Osteoblast (primary cell): ENCODE results near the gene LRP1. TPM values are rescaled to one million over a fixed set of nuclear protein-coding genes. Genes with fewer than 3 reads are reported as not detected.

Experiments used
- DNase-seq: peaks from one replicate; pipeline ENCODE4 v3.0.0; 2011; ENCODE audit warnings: low spot score, mixed read lengths; ENCODE audit not compliant: insufficient read length; ENCODE audit errors: missing footprints
- H2AFZ ChIP-seq: 2 replicates; pipeline ENCODE4 v1.6.0; 2011; ENCODE audit warnings: mild to moderate bottlenecking, low read length
- H3K27ac ChIP-seq: 2 replicates; pipeline ENCODE4 v1.5.1; 2011; ENCODE audit warnings: mild to moderate bottlenecking, low read depth, low read length, moderate library complexity
- H3K27me3 ChIP-seq: 2 replicates; pipeline ENCODE4 v1.6.0; 2012; ENCODE audit warnings: mild to moderate bottlenecking, control low read depth, inconsistent platforms, low read length, moderate library complexity; ENCODE audit not compliant: insufficient read depth
- H3K36me3 ChIP-seq: 2 replicates; pipeline ENCODE4 v1.5.1; 2011; ENCODE audit warnings: mild to moderate bottlenecking, low read length, control low read depth, moderate library complexity; ENCODE audit not compliant: insufficient read depth
- H3K4me1 ChIP-seq: 2 replicates; pipeline ENCODE4 v1.5.1; 2011; ENCODE audit warnings: mild to moderate bottlenecking, low read length, control low read depth, moderate library complexity; ENCODE audit not compliant: insufficient read depth
- H3K4me2 ChIP-seq: 2 replicates; pipeline ENCODE4 v1.6.0; 2011; ENCODE audit warnings: mild to moderate bottlenecking, low read length; ENCODE audit not compliant: insufficient read depth
- H3K4me3 ChIP-seq: fragments of 200-600 bp; sonication (generic); 3 replicates; pipeline ENCODE4 v1.5.1; 2012; ENCODE audit warnings: mild to moderate bottlenecking, low read length, inconsistent platforms; ENCODE audit not compliant: insufficient read depth
- H3K79me2 ChIP-seq: 2 replicates; pipeline ENCODE4 v1.6.0; 2012; ENCODE audit warnings: mild to moderate bottlenecking, low read length, control low read depth, inconsistent platforms; ENCODE audit not compliant: insufficient read depth
- H3K9me3 ChIP-seq: 2 replicates; pipeline ENCODE4 v1.5.1; 2011; ENCODE audit warnings: low read depth, low read length, control low read depth
- H4K20me1 ChIP-seq: 2 replicates; pipeline ENCODE4 v1.6.0; 2012; ENCODE audit warnings: mild to moderate bottlenecking, low read length, control low read depth; ENCODE audit not compliant: insufficient read depth
- CTCF ChIP-seq: IDR thresholded peaks from 2 replicates; pipeline ENCODE4 v1.5.1; 2011; ENCODE audit warnings: mild to moderate bottlenecking, low read depth, low read length, moderate library complexity; ENCODE audit errors: extremely low read depth
- total RNA-seq: library from RNA; depleted of rRNA; stranded (reverse); fragments of >200 nt; gene quantifications from 2 replicates; pipeline ENCODE4 v1.2.3, GENCODE V29; 2012

Gene LRP1
- total RNA-seq, 1 donor, result 744 TPM

DNA sequence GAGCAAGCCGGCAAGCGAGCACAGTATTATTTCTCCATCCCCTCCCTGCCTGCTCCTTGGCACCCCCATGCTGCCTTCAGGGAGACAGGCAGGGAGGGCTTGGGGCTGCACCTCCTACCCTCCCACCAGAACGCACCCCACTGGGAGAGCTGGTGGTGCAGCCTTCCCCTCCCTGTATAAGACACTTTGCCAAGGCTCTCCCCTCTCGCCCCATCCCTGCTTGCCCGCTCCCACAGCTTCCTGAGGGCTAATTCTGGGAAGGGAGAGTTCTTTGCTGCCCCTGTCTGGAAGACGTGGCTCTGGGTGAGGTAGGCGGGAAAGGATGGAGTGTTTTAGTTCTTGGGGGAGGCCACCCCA is 84.4 kb downstream of the LRP1 start:
- Histone ChIP-seq H3K4me3 (no peak overlapping the region), H3K79me2 (no peaks in the 10 kb centered on the region), H3K4me1 (peaks cover 14% of the 10 kb centered on the region), H3K4me2 (no peak overlapping the region), H3K9me3 (no peaks in the 10 kb centered on the region), H3K36me3 (peaks cover 59% of the 10 kb centered on the region), H4K20me1 (peaks cover 68% of the 10 kb centered on the region), H3K27me3 (peaks cover 23% of the 10 kb centered on the region), H3K27ac (no peak overlapping the region), H2AFZ (no peak overlapping the region)
- DNase-seq, result no peak
- no peak for TF ChIP-seq CTCF

GRCh38 chr12:57213058-57213715 is 84.9 kb downstream of the LRP1 start:
- peak; percentile 100 for DNase-seq
- Histone ChIP-seq H3K27ac (no peak overlapping the region), H2AFZ (no peak overlapping the region), H3K36me3 (peaks cover 54% of the 10 kb centered on the region), H3K79me2 (no peaks in the 10 kb centered on the region), H4K20me1 (peaks cover 71% of the 10 kb centered on the region), H3K4me2 (no peak overlapping the region), H3K27me3 (peaks cover 26% of the 10 kb centered on the region), H3K9me3 (no peaks in the 10 kb centered on the region), H3K4me3 (no peak overlapping the region), H3K4me1 (peaks cover 14% of the 10 kb centered on the region)
- peak; percentile 97 for TF ChIP-seq CTCF

GRCh38 chr12:57213763-57214397 is 85.6 kb downstream of the LRP1 start:
- Histone ChIP-seq H3K79me2 (no peaks in the 10 kb centered on the region), H4K20me1 (peaks cover 72% of the 10 kb centered on the region), H2AFZ (no peak overlapping the region), H3K27me3 (peaks cover 33% of the 10 kb centered on the region), H3K4me1 (peaks cover 14% of the 10 kb centered on the region), H3K9me3 (no peaks in the 10 kb centered on the region), H3K27ac (no peak overlapping the region), H3K4me2 (no peak overlapping the region), H3K36me3 (peaks cover 47% of the 10 kb centered on the region), H3K4me3 (no peak overlapping the region)
- no peak for TF ChIP-seq CTCF
- no peak for DNase-seq

- TF ChIP-seq CTCF, result peak; percentile 66
- H3K27me3 ChIP-seq, result peaks cover 38% of the 10 kb centered on the region
- no peaks in the 10 kb centered on the region for H3K79me2 ChIP-seq
- H3K4me3 ChIP-seq, result no peak overlapping the region
- no peak overlapping the region for H2AFZ ChIP-seq
- H3K36me3 ChIP-seq, result peaks cover 42% of the 10 kb centered on the region
- no peaks in the 10 kb centered on the region for H3K9me3 ChIP-seq
- H3K4me2 ChIP-seq, result no peak overlapping the region
- no peak overlapping the region for H3K27ac ChIP-seq
- H4K20me1 ChIP-seq, result peaks cover 69% of the 10 kb centered on the region
- DNase-seq, result no peak
- peaks cover 14% of the 10 kb centered on the region for H3K4me1 ChIP-seq
Observed at GRCh38 chr12:57214398-57214781, 86.1 kb downstream of the LRP1 start.
